ENCODE data around the gene APOBEC3C.
"Not testable (repeated sequence)": the region's sequence is repeated elsewhere in the genome, so short reads cannot be mapped to it uniquely, and the experiment has no call there.

Gene APOBEC3C

GRCh38 chr22:39024519-39025308 lies 10.7 kb downstream of the APOBEC3C start:
- DNase-seq (ENCODE audit: low read depth, low spot score): no peak
- ChIA-PET POLR2A (no interaction called here), CTCF (no interaction called here)
- no peak for TF ChIP-seq CTCF (IDR thresholded peaks at IDR 0.05; ENCODE audit: insufficient read depth, low read length, missing control alignments)
- H3K4me3 ChIP-seq (ENCODE audit: low read depth, low read length): no peak overlapping the region

GRCh38 chr22:39026509-39027150 lies 12.6 kb downstream of the APOBEC3C start:
- CTCF ChIA-PET: no interaction called here
- POLR2A ChIA-PET: no interaction called here

GRCh38 chr22:39027717-39028116 lies 13.7 kb downstream of the APOBEC3C start:
- DNase-seq (ENCODE audit: low read depth, low spot score): no peak
- TF ChIP-seq CTCF (IDR thresholded peaks at IDR 0.05; ENCODE audit: insufficient read depth, low read length, missing control alignments): no peak
- no peak overlapping the region for H3K4me3 ChIP-seq (ENCODE audit: low read depth, low read length)
- CTCF ChIA-PET: no interaction called here
- POLR2A ChIA-PET: no interaction called here

More at GRCh38 chr22:39026509-39027150, 12.6 kb downstream of the APOBEC3C start:
- TF ChIP-seq CTCF (IDR thresholded peaks at IDR 0.05; ENCODE audit: insufficient read depth, low read length, missing control alignments): no peak
- no peak overlapping the region for H3K4me3 ChIP-seq (ENCODE audit: low read depth, low read length)
- DNase-seq (ENCODE audit: low read depth, low spot score): no peak

- no peak for TF ChIP-seq CTCF (IDR thresholded peaks at IDR 0.05; ENCODE audit: insufficient read depth, low read length, missing control alignments)
- CTCF ChIA-PET: interaction anchor here (0.8 kb wide), 1 partner anchor 12 kb away, joined by 3 read pairs; no protein-coding TSS in a partner anchor
- POLR2A ChIA-PET: no interaction called here
- no peak overlapping the region for H3K4me3 ChIP-seq (ENCODE audit: low read depth, low read length)
- DNase-seq (ENCODE audit: low read depth, low spot score): no peak
Observed at GRCh38 chr22:39028281-39028680, 14.2 kb downstream of the APOBEC3C start.

- CTCF ChIA-PET: interaction anchor here (0.8 to 2.1 kb wide), 2 partner anchors 11 to 261 kb away, joined by 3 to 5 read pairs; no protein-coding TSS in a partner anchor
- DNase-seq (ENCODE audit: low read depth, low spot score): no peak
- TF ChIP-seq CTCF (IDR thresholded peaks at IDR 0.05; ENCODE audit: insufficient read depth, low read length, missing control alignments): no peak
- POLR2A ChIA-PET: no interaction called here
- no peak overlapping the region for H3K4me3 ChIP-seq (ENCODE audit: low read depth, low read length)
Observed at GRCh38 chr22:39029227-39029626, 15.2 kb downstream of the APOBEC3C start.

GRCh38 chr22:39030705-39031104 lies 16.6 kb downstream of the APOBEC3C start:
- ChIA-PET CTCF (interaction anchor here (2.1 kb wide), 1 partner anchor 262 kb away, joined by 5 read pairs; no protein-coding TSS in a partner anchor), POLR2A (no interaction called here)
- TF ChIP-seq CTCF (IDR thresholded peaks at IDR 0.05; ENCODE audit: insufficient read depth, low read length, missing control alignments): no peak
- H3K4me3 ChIP-seq (ENCODE audit: low read depth, low read length): no peak overlapping the region
- no peak for DNase-seq (ENCODE audit: low read depth, low spot score)

- CTCF ChIA-PET; H3K4me3 ChIP-seq (ENCODE audit: low read depth, low read length); POLR2A ChIA-PET; DNase-seq (ENCODE audit: low read depth, low spot score): not testable (repeated sequence)
Observed at GRCh38 chr22:39031434-39032295, 17.6 kb downstream of the APOBEC3C start.

GRCh38 chr22:39037071-39037470 lies 23.0 kb downstream of the APOBEC3C start:
- H3K4me3 ChIP-seq (ENCODE audit: low read depth, low read length); CTCF ChIA-PET; POLR2A ChIA-PET; DNase-seq (ENCODE audit: low read depth, low spot score): not testable (repeated sequence)
